H1 (cell line): Measurements from ENCODE around the gene TAS2R41. TPM values are rescaled to one million over a fixed set of nuclear protein-coding genes. Genes with fewer than 3 reads are reported as not detected.

Source experiments
- CTCF ChIA-PET: fragments of 300-600 bp; sonication (Branson Sonifier 250); formaldehyde crosslinking; loops from one replicate; lab custom pipeline; 2021; ENCODE audit not compliant: partially characterized antibody; lab: Charles Lee
- POLR2A ChIA-PET: fragments of 300-600 bp; sonication (Branson Sonifier 250); formaldehyde crosslinking; loops from one replicate; lab custom pipeline; 2021; ENCODE audit warnings: inconsistent platforms; ENCODE audit not compliant: partially characterized antibody; lab: Charles Lee
- DNase-seq, 2 experiments: peaks; one replicate each; pipeline versions ENCODE4 v3.0.0 to v3.0.0-alpha.2; 2010 to 2022; ENCODE audit warnings: low spot score in 2 of 2, low read depth in 1 of 2, mixed read lengths in 1 of 2
- FAIRE-seq: peaks from 2 replicates; lab custom pipeline; 2011; peaks lifted over from hg19 to GRCh38; lab: Jason Lieb, UNC
- H2AFZ ChIP-seq: 2 replicates; pipeline ENCODE4 v1.8.1; 2012; ENCODE audit warnings: low read length, inconsistent platforms
- H2AK5ac ChIP-seq: 2 replicates; pipeline ENCODE4 v1.6.1; 2013; ENCODE audit warnings: low read depth, low read length
- H2BK120ac ChIP-seq: replicated peaks from 2 replicates; pipeline ENCODE3; 2013; ENCODE audit warnings: low read depth, low read length, inconsistent platforms
- H2BK12ac ChIP-seq: 2 replicates; pipeline ENCODE4 v1.6.1; 2013; ENCODE audit warnings: low read depth, low read length
- H2BK15ac ChIP-seq: 2 replicates; pipeline ENCODE4 v1.6.1; 2013; ENCODE audit warnings: low read length
- H2BK20ac ChIP-seq: 2 replicates; pipeline ENCODE4 v1.6.1; 2013; ENCODE audit warnings: low read length
- H2BK5ac ChIP-seq: 2 replicates; pipeline ENCODE4 v1.6.1; 2013; ENCODE audit warnings: low read depth, low read length
- H3K14ac ChIP-seq: 2 replicates; pipeline ENCODE4 v1.6.1; 2013; ENCODE audit warnings: inconsistent platforms; ENCODE audit not compliant: insufficient read length
- H3K18ac ChIP-seq: 2 replicates; pipeline ENCODE4 v1.6.1; 2013; ENCODE audit warnings: low read length; ENCODE audit errors: extremely low read depth
- H3K23ac ChIP-seq: 2 replicates; pipeline ENCODE4 v1.6.1; 2013; ENCODE audit warnings: inconsistent platforms; ENCODE audit not compliant: insufficient read length
- H3K23me2 ChIP-seq: 2 replicates; pipeline ENCODE4 v1.6.1; 2013; ENCODE audit warnings: low read depth, low read length
- H3K27ac ChIP-seq: 2 replicates; pipeline ENCODE4 v1.6.1; 2011; ENCODE audit warnings: low read depth, low read length, inconsistent platforms
- H3K27me3 ChIP-seq, 4 experiments: replicated peaks in 1 of 4; 1 replicate in 1 of 4; 2 replicates in 3 of 4; pipeline versions ENCODE4 v1.6.1 to v1.8.1; 2011 to 2013; ENCODE audit warnings: low read length in 3 of 4, mild to moderate bottlenecking in 3 of 4, inconsistent platforms in 2 of 4, mixed read lengths in 2 of 4, moderate library complexity in 1 of 4; ENCODE audit not compliant: control insufficient read depth in 3 of 4, insufficient read depth in 3 of 4; ENCODE audit errors: extremely low read depth in 1 of 4
- H3K36me3 ChIP-seq, 4 experiments: 2 replicates each; pipeline versions ENCODE4 v1.6.1 to v1.8.1; 2011 to 2013; ENCODE audit warnings: mild to moderate bottlenecking in 4 of 4, low read length in 3 of 4, moderate library complexity in 2 of 4, control low read depth in 1 of 4, inconsistent platforms in 1 of 4; ENCODE audit not compliant: insufficient read depth in 4 of 4, control insufficient read depth in 2 of 4
- H3K4ac ChIP-seq: replicated peaks from 2 replicates; pipeline ENCODE3; 2013; ENCODE audit warnings: low read length, low read depth, mixed read lengths, inconsistent platforms; ENCODE audit not compliant: insufficient read length
- H3K4me1 ChIP-seq, 4 experiments: replicated peaks in 1 of 4; 1 replicate in 1 of 4; 2 replicates in 3 of 4; pipeline versions ENCODE4 v1.6.1 to v1.8.1; 2011 to 2013; ENCODE audit warnings: low read length in 3 of 4, inconsistent platforms in 2 of 4, mixed read lengths in 1 of 4; ENCODE audit not compliant: insufficient read depth in 4 of 4, control insufficient read depth in 3 of 4
- H3K4me2 ChIP-seq, 2 experiments: 2 replicates each; pipeline versions ENCODE4 v1.6.1 to v1.8.1; 2011 to 2013; ENCODE audit warnings: low read depth in 2 of 2, low read length in 2 of 2, control low read depth in 1 of 2, inconsistent platforms in 1 of 2, mild to moderate bottlenecking in 1 of 2; ENCODE audit not compliant: insufficient read depth in 1 of 2
- H3K4me3 ChIP-seq, 4 experiments: fragments of 200-600, 300-600 bp in 1 of 4; sonication (generic), shearing (Covaris generic), sonication (Bioruptor Twin) in 1 of 4; 2 replicates each; pipeline versions ENCODE4 v1.5.1 to v1.8.1; 2011 to 2016; ENCODE audit warnings: low read length in 4 of 4, low read depth in 3 of 4, control low read depth in 2 of 4, inconsistent platforms in 2 of 4, mild to moderate bottlenecking in 2 of 4, mixed read lengths in 1 of 4, moderate library complexity in 1 of 4; ENCODE audit not compliant: insufficient read depth in 2 of 4; ENCODE audit errors: extremely low read depth in 1 of 4
- H3K56ac ChIP-seq: replicated peaks from 2 replicates; pipeline ENCODE3; 2013; ENCODE audit warnings: low read depth, mild to moderate bottlenecking, mixed read lengths, low read length, inconsistent platforms; ENCODE audit not compliant: insufficient read length
- H3K79me1 ChIP-seq: 2 replicates; pipeline ENCODE4 v1.6.1; 2013; ENCODE audit warnings: low read depth, low read length, control low read depth
- H3K79me2 ChIP-seq, 2 experiments: 2 replicates each; pipeline versions ENCODE4 v1.6.1 to v1.8.1; 2012 to 2013; ENCODE audit warnings: low read length in 2 of 2, mild to moderate bottlenecking in 2 of 2, inconsistent platforms in 1 of 2; ENCODE audit not compliant: insufficient read depth in 2 of 2, control insufficient read depth in 1 of 2
- H3K9ac ChIP-seq, 4 experiments: replicated peaks in 1 of 4; 1 replicate in 1 of 4; 2 replicates in 3 of 4; pipeline versions ENCODE4 v1.6.1 to v1.8.1; 2011 to 2013; ENCODE audit warnings: low read depth in 3 of 4, low read length in 3 of 4, control low read depth in 2 of 4, mild to moderate bottlenecking in 2 of 4, moderate library complexity in 2 of 4, inconsistent platforms in 1 of 4; ENCODE audit errors: extremely low read depth in 1 of 4
- H3K9me3 ChIP-seq, 2 experiments: 2 replicates each; pipeline versions ENCODE4 v1.6.1 to v1.8.1; 2012 to 2013; ENCODE audit warnings: mild to moderate bottlenecking in 2 of 2, moderate library complexity in 2 of 2, control low read depth in 1 of 2, inconsistent platforms in 1 of 2, low read depth in 1 of 2, low read length in 1 of 2, mixed read lengths in 1 of 2; ENCODE audit not compliant: insufficient read depth in 2 of 2
- H4K20me1 ChIP-seq, 2 experiments: replicated peaks in 1 of 2; 2 replicates each; pipeline versions ENCODE3 to v1.8.1; 2011 to 2013; ENCODE audit warnings: inconsistent platforms in 2 of 2, low read length in 2 of 2, mild to moderate bottlenecking in 1 of 2; ENCODE audit not compliant: insufficient read depth in 2 of 2, control insufficient read depth in 1 of 2
- H4K5ac ChIP-seq: 2 replicates; pipeline ENCODE4 v1.6.1; 2013; ENCODE audit warnings: low read length, low read depth, mixed read lengths, inconsistent platforms; ENCODE audit not compliant: insufficient read length
- H4K8ac ChIP-seq: 2 replicates; pipeline ENCODE4 v1.8.0; 2013; ENCODE audit warnings: mild to moderate bottlenecking, moderate library complexity, low read length, inconsistent platforms; ENCODE audit not compliant: insufficient read depth; ENCODE audit errors: extremely low read depth
- H4K91ac ChIP-seq: replicated peaks from 2 replicates; pipeline ENCODE3; 2013; ENCODE audit warnings: low read length, mixed read lengths, inconsistent platforms; ENCODE audit not compliant: insufficient read length
- BCL11A ChIP-seq, 2 experiments: IDR thresholded peaks; one replicate each; pipeline ENCODE4 v1.6.1; 2011; ENCODE audit warnings: low read depth in 2 of 2, low read length in 2 of 2, mild to moderate bottlenecking in 2 of 2
- CHD1 ChIP-seq: IDR thresholded peaks from 2 replicates; pipeline ENCODE4 v1.6.1; 2012; ENCODE audit warnings: low read depth, low read length, improper control_type of control experiment
- CTCF ChIP-seq, 3 experiments: IDR thresholded peaks; 1 replicate in 2 of 3; 2 replicates in 1 of 3; pipeline versions ENCODE4 v1.5.1 to v1.6.1; 2011; ENCODE audit warnings: low read length in 3 of 3, mild to moderate bottlenecking in 3 of 3, inconsistent platforms in 2 of 3, low read depth in 1 of 3, moderate library complexity in 1 of 3; ENCODE audit not compliant: insufficient read depth in 1 of 3; ENCODE audit errors: control extremely low read depth in 1 of 3
- EGR1 ChIP-seq: IDR thresholded peaks from 2 replicates; pipeline ENCODE4 v1.6.1; 2011; ENCODE audit warnings: low read depth, low read length, borderline replicate concordance
- KDM4A ChIP-seq: IDR thresholded peaks from one replicate; pipeline ENCODE4 v1.7.1; 2012; ENCODE audit warnings: low read depth, mild to moderate bottlenecking, moderate library complexity, low read length, inconsistent platforms; ENCODE audit not compliant: severe bottlenecking
- NRF1 ChIP-seq: IDR thresholded peaks from 2 replicates; pipeline ENCODE4 v1.6.1; 2011; ENCODE audit warnings: mild to moderate bottlenecking, low read depth, low read length, improper control_type of control experiment
- POLR2AphosphoS5 ChIP-seq: IDR thresholded peaks from 2 replicates; pipeline ENCODE4 v1.6.1; 2011; ENCODE audit warnings: low read depth, low read length
- RBBP5 ChIP-seq: IDR thresholded peaks from 2 replicates; pipeline ENCODE4 v1.7.1; 2012; ENCODE audit warnings: low read depth, mild to moderate bottlenecking, inconsistent platforms, low read length, moderate library complexity, borderline replicate concordance
- SIN3A ChIP-seq, 2 experiments: IDR thresholded peaks in 1 of 2; conservative IDR thresholded peaks in 1 of 2; 2 replicates each; pipeline ENCODE4 v1.6.1; 2011 to 2012; ENCODE audit warnings: low read length in 2 of 2, improper control_type of control experiment in 1 of 2, low read depth in 1 of 2, mild to moderate bottlenecking in 1 of 2
- SRF ChIP-seq: IDR thresholded peaks from 2 replicates; pipeline ENCODE4 v1.6.1; 2011; ENCODE audit warnings: mild to moderate bottlenecking, low read depth, low read length, moderate library complexity
- TAF1 ChIP-seq: IDR thresholded peaks from 2 replicates; pipeline ENCODE4 v1.6.1; 2011; ENCODE audit warnings: mild to moderate bottlenecking, low read depth, low read length
- TCF12 ChIP-seq: IDR thresholded peaks from 2 replicates; pipeline ENCODE4 v1.6.1; 2011; ENCODE audit warnings: low read depth, mild to moderate bottlenecking, low read length
- WGBS, 2 experiments: shearing (Covaris generic) in 1 of 2; methylation state at CpG; one replicate each; pipeline versions ENCODE4 v1.1.6 to v1.1.7; 2013 to 2015; ENCODE audit warnings: low lambda C conversion rate in 2 of 2, mixed read lengths in 2 of 2, inconsistent platforms in 1 of 2, low coverage in 1 of 2, missing lambda C conversion rate in 1 of 2; ENCODE audit not compliant: insufficient replicate concordance in 2 of 2, insufficient coverage in 1 of 2, insufficient read length in 1 of 2; ENCODE audit errors: extremely low coverage in 1 of 2, missing lambda C conversion rate in 1 of 2; 5-methylcytosine and 5-hydroxymethylcytosine counted together
- polyA plus RNA-seq, 7 experiments: library from polyadenylated mRNA; depleted of rRNA in 3 of 7; stranded (reverse) in 5 of 7; unstranded in 2 of 7; fragments of >200 nt in 5 of 7; fragments of 200-250 nt in 2 of 7; gene quantifications; 1 replicate in 5 of 7; 2 replicates in 1 of 7; 4 replicates in 1 of 7; pipeline versions ENCODE4 v1.2.1 to v1.2.3, GENCODE V29; 2011 to 2013; ENCODE audit warnings: missing spikeins in 2 of 7, mixed read lengths in 2 of 7
- total RNA-seq: library from RNA; stranded (reverse); fragmentation: NEBNext Ultra II Directional; extraction: Animal tissue kit (Norgen Biotek cat#: 25700); gene quantifications from 2 replicates; pipeline ENCODE4 v1.2.1, GENCODE V29; 2021

The TAS2R41 gene
- total and polyA plus RNA-seq, 2 of the 8 experiments (the other 6 are each of a cell fraction or from before 2014, with no cell fraction given): 0.12 TPM; not detected in 1

- Histone ChIP-seq H3K4me2 (no peak overlapping the region), H4K8ac (no peak overlapping the region), H2AFZ (no peak overlapping the region), H3K79me1 (no peaks in the 10 kb centered on the region), H3K36me3 (no peaks in the 10 kb centered on the region), H3K18ac (no peak overlapping the region), H3K9ac (no peak overlapping the region), H3K27me3 (no peaks in the 10 kb centered on the region), H3K4me3 (no peak overlapping the region), H2BK12ac (no peak overlapping the region), H4K91ac (no peak overlapping the region), H3K23ac (no peak overlapping the region), H3K9me3 (no peaks in the 10 kb centered on the region), H2BK120ac (no peak overlapping the region), H2AK5ac (no peak overlapping the region), H4K5ac (no peak overlapping the region), H3K14ac (no peak overlapping the region), H3K4me1 (peaks cover 2 to 8% (median 6%) of the 10 kb centered on the region in 4 experiments), H3K56ac (no peak overlapping the region), H3K4ac (no peak overlapping the region), H3K79me2 (no peaks in the 10 kb centered on the region), H3K23me2 (no peaks in the 10 kb centered on the region), H4K20me1 (no peaks in the 10 kb centered on the region), H2BK5ac (no peak overlapping the region), H2BK15ac (0 out of 2 replicates have a peak overlapping the region, but pooled peaks have one; percentile 41), H3K27ac (no peak overlapping the region), H2BK20ac (0 out of 2 replicates have a peak overlapping the region, but pooled peaks have one; percentile 10)
- ChIA-PET POLR2A (interaction anchor here (0.7 kb wide), 1 partner anchor 11 kb away, joined by 3 read pairs; no protein-coding TSS in a partner anchor), CTCF (interaction anchor here (0.5 to 1.7 kb wide), 2 partner anchors 19 to 59 kb away, joined by 3 read pairs; no protein-coding TSS in a partner anchor)
- DNase-seq (no peak), FAIRE-seq (no peak)
- 92% methylated on average over 4 of the region's 4 CpGs; no CpG with 5 or more reads in 1 of the 2 experiments for WGBS, 2 experiments
- TF ChIP-seq EGR1 (no peak), CHD1 (no peak), NRF1 (no peak), CTCF (IDR thresholded peaks at IDR 0.05; ENCODE audit: control extremely low read depth in 1 of 3, insufficient read depth in 1 of 3, low read depth in 1 of 3, low read length in 3 of 3) (no peak), SRF (no peak), TCF12 (no peak), TAF1 (no peak), SIN3A (conservative IDR thresholded peaks at IDR 0.05 in 1 of 2, IDR thresholded peaks at IDR 0.05 in 1 of 2; ENCODE audit: low read depth in 1 of 2, low read length in 2 of 2) (no peak), POLR2AphosphoS5 (no peak), KDM4A (no peak), RBBP5 (no peak), BCL11A (IDR thresholded peaks at IDR 0.05; ENCODE audit: low read depth in 2 of 2, low read length in 2 of 2) (no peak)
Observed at GRCh38 chr7:143437578-143437977, 40.1 kb upstream of the TAS2R41 start.
